ENCODE results near the gene ALMS1.
"Not testable (repeated sequence)": the region's sequence is repeated elsewhere in the genome, so short reads cannot be mapped to it uniquely, and the experiment has no call there.

ALMS1 gene

DNA sequence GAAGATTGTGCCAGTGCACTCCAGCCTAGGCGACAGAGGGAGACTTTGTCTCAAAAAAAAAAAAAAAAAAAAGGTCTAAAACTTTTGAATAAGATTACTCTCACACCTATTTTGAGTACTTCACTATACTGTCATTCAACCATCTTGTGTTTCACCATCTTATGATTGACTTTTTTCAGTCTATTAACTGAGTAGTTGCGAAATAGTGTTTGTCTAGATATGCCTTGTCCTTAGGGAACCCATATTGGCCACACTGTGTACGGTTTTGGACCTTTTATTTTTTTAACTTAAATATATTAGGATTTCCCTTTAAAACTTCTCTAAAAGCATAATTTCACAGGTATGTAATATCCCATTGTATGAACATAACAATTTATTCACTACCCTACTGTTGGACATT lies 72.3 kb downstream of the ALMS1 start:
- Histone ChIP-seq H3K9me3 (ENCODE audit: low read length) (no peaks in the 10 kb centered on the region), H3K4me1 (ENCODE audit: insufficient read depth, low read length) (no peaks in the 10 kb centered on the region), H3K27ac (ENCODE audit: low read depth, low read length) (no peak overlapping the region), H3K9ac (ENCODE audit: low read length) (no peak overlapping the region), H3K36me3 (ENCODE audit: insufficient read depth, low read length) (no peaks in the 10 kb centered on the region), H3K4me3 (ENCODE audit: low read depth in 1 of 2, low read length in 2 of 2) (no peak overlapping the region), H3K27me3 (ENCODE audit: control insufficient read depth in 1 of 2, insufficient read depth in 2 of 2, low read length in 2 of 2) (no peaks in the 10 kb centered on the region)

DNA sequence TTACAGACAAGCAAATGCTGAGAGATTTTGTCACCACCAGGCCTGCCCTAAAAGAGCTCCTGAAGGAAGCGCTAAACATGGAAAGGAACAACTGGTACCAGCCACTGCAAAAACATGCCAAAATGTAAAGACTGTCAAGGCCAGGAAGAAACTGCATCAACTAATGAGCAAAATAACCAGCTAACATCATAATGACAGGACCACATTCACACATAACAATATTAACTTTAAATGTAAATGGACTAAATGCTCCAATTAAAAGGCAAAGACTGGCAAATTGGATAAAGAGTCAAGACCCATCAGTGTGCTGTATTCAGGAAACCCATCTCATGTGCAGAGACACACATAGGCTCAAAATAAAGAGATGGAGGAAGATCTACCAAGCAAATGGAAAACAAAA lies 76.8 kb downstream of the ALMS1 start:
- H3K4me3 ChIP-seq (ENCODE audit: low read depth in 1 of 2, low read length in 2 of 2); H3K27me3 ChIP-seq (ENCODE audit: control insufficient read depth in 1 of 2, insufficient read depth in 2 of 2, low read length in 2 of 2); H3K27ac ChIP-seq (ENCODE audit: low read depth, low read length); H3K9me3 ChIP-seq (ENCODE audit: low read length); H3K9ac ChIP-seq (ENCODE audit: low read length); H3K4me1 ChIP-seq (ENCODE audit: insufficient read depth, low read length); H3K36me3 ChIP-seq (ENCODE audit: insufficient read depth, low read length): not testable (repeated sequence)

DNA sequence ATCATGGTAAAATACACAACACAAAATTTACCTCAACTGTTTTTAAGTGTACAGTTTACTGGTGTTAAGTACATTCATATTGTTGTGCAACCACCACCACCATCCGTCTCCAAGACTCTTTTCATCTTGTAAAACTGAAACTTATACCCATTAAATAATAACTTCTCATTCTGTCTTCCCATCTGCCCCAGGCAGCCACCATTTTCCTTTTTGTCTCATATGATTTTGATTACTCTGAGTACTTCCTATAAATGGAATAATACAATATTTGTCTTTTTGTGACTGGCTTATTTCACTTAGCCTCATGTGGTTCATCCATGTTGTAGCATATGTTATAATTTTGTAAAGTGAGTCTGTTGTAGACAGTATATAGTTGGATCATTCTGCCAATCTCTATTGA lies 82.7 kb downstream of the ALMS1 start:
- Histone ChIP-seq H3K9me3 (ENCODE audit: low read length) (no peaks in the 10 kb centered on the region), H3K9ac (ENCODE audit: low read length) (no peak overlapping the region), H3K4me1 (ENCODE audit: insufficient read depth, low read length) (no peaks in the 10 kb centered on the region), H3K27me3 (ENCODE audit: control insufficient read depth in 1 of 2, insufficient read depth in 2 of 2, low read length in 2 of 2) (no peaks in the 10 kb centered on the region), H3K27ac (ENCODE audit: low read depth, low read length) (no peak overlapping the region), H3K36me3 (ENCODE audit: insufficient read depth, low read length) (no peaks in the 10 kb centered on the region), H3K4me3 (ENCODE audit: low read depth in 1 of 2, low read length in 2 of 2) (no peak overlapping the region)

DNA sequence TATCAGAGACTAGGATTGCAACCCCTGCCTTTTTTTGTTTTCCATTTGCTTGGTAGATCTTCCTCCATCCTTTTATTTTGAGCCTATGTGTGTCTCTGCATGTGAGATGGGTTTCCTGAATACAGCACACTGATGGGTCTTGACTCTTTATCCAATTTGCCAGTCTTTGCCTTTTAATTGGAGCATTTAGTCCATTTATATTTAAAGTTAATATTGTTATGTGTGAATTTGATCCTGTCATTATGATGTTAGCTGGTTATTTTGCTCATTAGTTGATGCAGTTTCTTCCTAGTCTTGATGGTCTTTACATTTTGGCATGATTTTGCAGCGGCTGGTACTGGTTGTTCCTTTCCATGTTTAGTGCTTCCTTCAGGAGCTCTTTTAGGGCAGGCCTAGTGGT lies 98.2 kb downstream of the ALMS1 start:
- not testable (repeated sequence) for H3K4me1 ChIP-seq (ENCODE audit: insufficient read depth, low read length)

DNA sequence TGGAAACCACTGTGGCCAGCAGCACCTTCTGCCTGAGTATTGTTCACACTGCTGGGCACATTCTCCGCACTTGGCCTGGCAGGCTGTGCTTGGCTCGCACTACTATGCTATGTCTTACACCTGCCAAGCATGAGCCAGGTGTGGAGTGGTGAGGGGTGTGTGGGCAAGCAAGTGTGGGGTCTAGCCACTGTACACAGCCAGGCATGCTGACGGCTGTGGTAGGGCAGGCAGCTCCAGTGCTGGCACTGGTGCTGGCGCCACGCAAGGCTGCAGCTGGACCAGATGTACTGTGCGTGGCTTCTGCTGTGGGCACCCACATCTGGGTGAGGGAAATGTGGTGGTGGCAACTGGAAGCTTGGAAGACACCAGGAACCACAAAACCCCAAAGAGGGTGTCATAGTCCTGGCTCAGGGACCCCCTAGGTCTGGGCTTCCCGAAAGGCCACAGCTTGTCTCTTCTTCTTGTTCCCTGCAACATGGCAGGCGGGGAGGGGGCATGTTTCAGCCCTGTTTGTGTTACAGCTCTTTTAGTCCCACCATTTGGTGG lies 101.5 kb downstream of the ALMS1 start:
- H3K36me3 ChIP-seq (ENCODE audit: insufficient read depth, low read length) = peaks cover 20% of the 10 kb centered on the region
- no peaks in the 10 kb centered on the region for H3K9me3 ChIP-seq (ENCODE audit: low read length)
- H3K27me3 ChIP-seq (ENCODE audit: control insufficient read depth in 1 of 2, insufficient read depth in 2 of 2, low read length in 2 of 2) = no peaks in the 10 kb centered on the region
- no peaks in the 10 kb centered on the region for H3K4me1 ChIP-seq (ENCODE audit: insufficient read depth, low read length)
- no peak overlapping the region for H3K27ac ChIP-seq (ENCODE audit: low read depth, low read length)
- no peak overlapping the region for H3K4me3 ChIP-seq (ENCODE audit: low read depth in 1 of 2, low read length in 2 of 2)
- no peak overlapping the region for H3K9ac ChIP-seq (ENCODE audit: low read length)

More for the DNA sequence above, 98.2 kb downstream of the ALMS1 start:
- H3K27me3 ChIP-seq (ENCODE audit: control insufficient read depth in 1 of 2, insufficient read depth in 2 of 2, low read length in 2 of 2); H3K9me3 ChIP-seq (ENCODE audit: low read length); H3K4me3 ChIP-seq (ENCODE audit: low read depth in 1 of 2, low read length in 2 of 2); H3K9ac ChIP-seq (ENCODE audit: low read length); H3K36me3 ChIP-seq (ENCODE audit: insufficient read depth, low read length); H3K27ac ChIP-seq (ENCODE audit: low read depth, low read length): not testable (repeated sequence)

DNA sequence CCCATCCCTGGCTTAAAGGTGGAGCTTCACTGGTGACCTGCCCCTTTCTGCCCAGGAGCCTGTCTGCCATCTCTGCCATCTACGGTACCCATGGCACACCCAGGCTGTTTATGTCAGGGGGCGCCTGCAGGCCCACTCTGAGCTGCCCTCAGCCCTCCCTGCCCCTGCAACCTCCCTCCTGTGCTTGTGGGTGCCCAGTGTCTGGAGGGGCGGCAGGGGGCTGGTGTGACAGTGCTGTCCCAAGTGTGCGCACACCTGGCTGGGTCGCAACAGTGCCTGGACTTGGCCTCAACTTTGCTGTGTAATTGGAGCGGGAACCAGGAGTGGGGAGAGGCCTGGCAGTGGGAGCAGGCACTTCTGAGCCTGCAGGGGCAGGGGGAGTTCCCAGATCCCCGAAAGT lies 102.4 kb downstream of the ALMS1 start:
- Histone ChIP-seq H3K4me1 (ENCODE audit: insufficient read depth, low read length) (no peaks in the 10 kb centered on the region), H3K27me3 (ENCODE audit: control insufficient read depth in 1 of 2, insufficient read depth in 2 of 2, low read length in 2 of 2) (no peaks in the 10 kb centered on the region), H3K4me3 (ENCODE audit: low read depth in 1 of 2, low read length in 2 of 2) (no peak overlapping the region), H3K9me3 (ENCODE audit: low read length) (no peaks in the 10 kb centered on the region), H3K36me3 (ENCODE audit: insufficient read depth, low read length) (peaks cover 20% of the 10 kb centered on the region), H3K27ac (ENCODE audit: low read depth, low read length) (no peak overlapping the region), H3K9ac (ENCODE audit: low read length) (no peak overlapping the region)

DNA sequence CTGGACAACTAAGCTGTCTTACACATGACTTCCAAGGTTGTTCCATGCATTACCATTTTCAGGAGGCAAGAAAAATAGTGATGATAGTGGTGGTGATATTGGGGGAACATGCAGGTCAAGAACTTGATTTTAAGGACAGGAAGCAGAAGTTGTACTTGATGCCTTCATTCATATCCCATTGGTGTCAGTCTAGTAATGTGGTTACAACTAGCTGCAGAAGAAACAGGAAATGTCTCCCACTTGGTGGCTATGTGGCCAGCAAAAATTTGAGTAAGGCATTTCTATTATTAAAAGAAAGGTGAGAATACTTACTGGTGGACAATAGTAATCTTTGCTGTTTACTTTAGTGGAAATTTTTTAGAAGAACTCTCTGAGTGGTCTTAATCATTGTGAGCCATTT lies 103.4 kb downstream of the ALMS1 start:
- Histone ChIP-seq H3K9ac (ENCODE audit: low read length) (no peak overlapping the region), H3K4me3 (ENCODE audit: low read depth in 1 of 2, low read length in 2 of 2) (no peak overlapping the region), H3K27me3 (ENCODE audit: control insufficient read depth in 1 of 2, insufficient read depth in 2 of 2, low read length in 2 of 2) (no peaks in the 10 kb centered on the region), H3K27ac (ENCODE audit: low read depth, low read length) (no peak overlapping the region), H3K4me1 (ENCODE audit: insufficient read depth, low read length) (no peaks in the 10 kb centered on the region), H3K9me3 (ENCODE audit: low read length) (no peaks in the 10 kb centered on the region), H3K36me3 (ENCODE audit: insufficient read depth, low read length) (peaks cover 20% of the 10 kb centered on the region)

DNA sequence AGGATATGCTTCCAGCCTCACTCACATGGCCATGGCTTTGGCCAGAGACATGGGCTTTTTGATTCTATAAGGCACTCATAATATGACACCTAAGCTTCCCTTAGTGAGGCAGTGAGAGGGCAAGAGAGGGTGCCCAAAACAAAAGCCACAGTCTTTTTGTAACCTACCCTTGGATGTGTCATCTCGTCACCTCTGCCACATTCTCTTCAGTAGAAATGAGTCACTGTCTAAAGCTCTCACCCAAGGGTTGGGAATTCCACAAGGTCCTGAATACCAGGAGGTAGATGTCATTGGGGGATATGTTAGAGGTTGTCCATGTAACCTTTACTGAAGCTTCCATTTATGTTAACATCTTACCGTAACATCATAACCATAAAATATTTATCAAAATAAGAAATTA lies 108.4 kb downstream of the ALMS1 start:
- H3K36me3 ChIP-seq (ENCODE audit: insufficient read depth, low read length) = peaks cover 20% of the 10 kb centered on the region
- H3K9ac ChIP-seq (ENCODE audit: low read length) = no peak overlapping the region
- no peak overlapping the region for H3K27ac ChIP-seq (ENCODE audit: low read depth, low read length)
- H3K4me1 ChIP-seq (ENCODE audit: insufficient read depth, low read length) = no peaks in the 10 kb centered on the region
- no peaks in the 10 kb centered on the region for H3K9me3 ChIP-seq (ENCODE audit: low read length)
- no peaks in the 10 kb centered on the region for H3K27me3 ChIP-seq (ENCODE audit: control insufficient read depth in 1 of 2, insufficient read depth in 2 of 2, low read length in 2 of 2)
- no peak overlapping the region for H3K4me3 ChIP-seq (ENCODE audit: low read depth in 1 of 2, low read length in 2 of 2)

DNA sequence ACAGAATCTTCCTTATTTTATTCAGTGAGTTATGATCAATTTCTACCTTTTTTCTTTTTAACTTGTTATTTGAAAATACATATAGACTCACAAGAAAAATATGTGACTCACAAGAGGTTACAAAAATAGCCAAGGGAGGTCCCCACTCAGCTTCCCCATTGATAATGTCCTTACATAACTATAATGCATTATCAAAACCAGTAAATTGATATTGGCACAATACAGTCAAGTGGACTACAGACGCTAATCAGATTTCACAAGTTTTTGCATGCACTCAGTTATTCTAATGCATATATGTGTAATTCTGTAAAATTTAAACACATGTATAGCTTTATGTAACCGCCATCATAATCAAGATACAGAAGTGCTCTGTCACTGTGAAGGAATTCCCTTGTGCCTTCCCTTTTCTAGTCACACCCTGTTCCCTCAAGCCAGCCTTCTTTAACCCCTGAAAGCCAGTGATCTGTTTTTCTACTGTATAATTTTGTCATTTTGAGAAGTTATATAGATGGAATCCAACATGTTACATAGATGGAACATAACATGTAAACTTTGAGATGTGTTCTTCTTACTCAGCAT lies 118.4 kb downstream of the ALMS1 start:
- H3K9me3 ChIP-seq (ENCODE audit: low read length) = no peaks in the 10 kb centered on the region
- no peaks in the 10 kb centered on the region for H3K27me3 ChIP-seq (ENCODE audit: control insufficient read depth in 1 of 2, insufficient read depth in 2 of 2, low read length in 2 of 2)
- no peak overlapping the region for H3K4me3 ChIP-seq (ENCODE audit: low read depth in 1 of 2, low read length in 2 of 2)
- no peaks in the 10 kb centered on the region for H3K4me1 ChIP-seq (ENCODE audit: insufficient read depth, low read length)
- H3K27ac ChIP-seq (ENCODE audit: low read depth, low read length) = no peak overlapping the region
- no peaks in the 10 kb centered on the region for H3K36me3 ChIP-seq (ENCODE audit: insufficient read depth, low read length)
- no peak overlapping the region for H3K9ac ChIP-seq (ENCODE audit: low read length)

DNA sequence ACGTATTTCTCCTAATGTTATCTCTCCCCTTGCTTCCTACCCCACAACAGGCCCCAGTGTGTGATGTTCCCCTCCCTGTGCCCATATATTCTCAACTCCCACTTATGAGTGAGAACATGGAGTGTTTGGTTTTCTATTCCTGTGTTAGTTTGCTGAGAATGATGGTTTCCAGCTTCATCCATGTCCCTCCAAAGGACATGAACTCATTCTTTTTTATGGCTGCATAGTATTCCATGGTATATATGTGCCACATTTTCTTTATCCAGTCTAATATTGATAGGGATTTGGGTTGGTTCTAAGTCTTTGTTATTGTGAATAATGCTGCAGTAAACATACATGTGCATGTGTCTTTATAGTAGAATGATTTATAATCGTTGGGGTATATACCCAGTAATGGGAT lies 119.2 kb downstream of the ALMS1 start:
- H3K36me3 ChIP-seq (ENCODE audit: insufficient read depth, low read length); H3K9me3 ChIP-seq (ENCODE audit: low read length); H3K4me1 ChIP-seq (ENCODE audit: insufficient read depth, low read length); H3K9ac ChIP-seq (ENCODE audit: low read length); H3K4me3 ChIP-seq (ENCODE audit: low read depth in 1 of 2, low read length in 2 of 2); H3K27ac ChIP-seq (ENCODE audit: low read depth, low read length); H3K27me3 ChIP-seq (ENCODE audit: control insufficient read depth in 1 of 2, insufficient read depth in 2 of 2, low read length in 2 of 2): not testable (repeated sequence)

DNA sequence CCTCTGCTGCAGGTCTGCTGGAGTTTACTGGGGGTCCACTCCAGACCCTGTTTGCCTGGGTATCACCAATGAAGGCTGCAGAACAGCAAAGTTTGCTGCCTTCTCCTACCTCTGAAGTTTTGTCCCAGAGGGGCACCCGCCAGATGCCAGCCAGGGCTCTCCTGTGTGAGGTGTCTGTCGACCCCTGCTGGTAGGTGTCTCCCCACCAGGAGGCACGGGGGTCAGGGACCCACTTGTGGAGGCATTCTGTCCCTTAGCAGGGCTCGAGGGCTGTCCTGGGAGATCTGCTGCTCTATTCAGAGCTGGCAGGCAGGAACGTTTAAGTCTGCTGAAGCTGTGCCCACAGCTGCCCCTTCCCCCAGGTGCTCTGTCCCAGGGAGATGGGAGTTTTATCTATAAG lies 124.8 kb downstream of the ALMS1 start:
- not testable (repeated sequence) for H3K36me3 ChIP-seq (ENCODE audit: insufficient read depth, low read length); H3K4me3 ChIP-seq (ENCODE audit: low read depth in 1 of 2, low read length in 2 of 2); H3K27ac ChIP-seq (ENCODE audit: low read depth, low read length); H3K27me3 ChIP-seq (ENCODE audit: control insufficient read depth in 1 of 2, insufficient read depth in 2 of 2, low read length in 2 of 2); H3K9me3 ChIP-seq (ENCODE audit: low read length); H3K9ac ChIP-seq (ENCODE audit: low read length); H3K4me1 ChIP-seq (ENCODE audit: insufficient read depth, low read length)

DNA sequence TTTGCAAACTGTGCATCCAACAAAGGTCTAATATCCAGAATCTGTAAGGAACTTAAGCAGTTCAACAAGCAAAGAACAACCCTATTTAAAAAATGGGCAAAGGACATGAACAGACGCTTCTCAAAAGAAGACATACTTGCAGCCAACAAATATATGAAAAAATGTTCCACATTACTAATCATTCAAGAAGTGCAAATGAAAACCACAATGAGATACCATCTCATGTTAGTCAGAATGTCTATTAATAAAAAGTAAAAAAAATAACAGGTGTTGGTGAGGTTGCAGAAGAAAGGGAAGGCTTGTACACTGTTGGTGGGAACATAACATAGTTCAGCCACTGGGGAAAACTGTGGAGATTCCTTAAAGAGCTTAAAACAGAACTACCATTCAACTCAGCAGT lies 130.4 kb downstream of the ALMS1 start:
- H3K9me3 ChIP-seq (ENCODE audit: low read length) = no peaks in the 10 kb centered on the region
- no peaks in the 10 kb centered on the region for H3K4me1 ChIP-seq (ENCODE audit: insufficient read depth, low read length)
- no peak overlapping the region for H3K9ac ChIP-seq (ENCODE audit: low read length)
- no peak overlapping the region for H3K27ac ChIP-seq (ENCODE audit: low read depth, low read length)
- H3K4me3 ChIP-seq (ENCODE audit: low read depth in 1 of 2, low read length in 2 of 2) = no peak overlapping the region
- H3K36me3 ChIP-seq (ENCODE audit: insufficient read depth, low read length) = peaks cover 13% of the 10 kb centered on the region
- no peaks in the 10 kb centered on the region for H3K27me3 ChIP-seq (ENCODE audit: control insufficient read depth in 1 of 2, insufficient read depth in 2 of 2, low read length in 2 of 2)

Measured in muscle layer of colon (tissue), 2 donors.